ENCODE data around the gene ADAM12.

DNA sequence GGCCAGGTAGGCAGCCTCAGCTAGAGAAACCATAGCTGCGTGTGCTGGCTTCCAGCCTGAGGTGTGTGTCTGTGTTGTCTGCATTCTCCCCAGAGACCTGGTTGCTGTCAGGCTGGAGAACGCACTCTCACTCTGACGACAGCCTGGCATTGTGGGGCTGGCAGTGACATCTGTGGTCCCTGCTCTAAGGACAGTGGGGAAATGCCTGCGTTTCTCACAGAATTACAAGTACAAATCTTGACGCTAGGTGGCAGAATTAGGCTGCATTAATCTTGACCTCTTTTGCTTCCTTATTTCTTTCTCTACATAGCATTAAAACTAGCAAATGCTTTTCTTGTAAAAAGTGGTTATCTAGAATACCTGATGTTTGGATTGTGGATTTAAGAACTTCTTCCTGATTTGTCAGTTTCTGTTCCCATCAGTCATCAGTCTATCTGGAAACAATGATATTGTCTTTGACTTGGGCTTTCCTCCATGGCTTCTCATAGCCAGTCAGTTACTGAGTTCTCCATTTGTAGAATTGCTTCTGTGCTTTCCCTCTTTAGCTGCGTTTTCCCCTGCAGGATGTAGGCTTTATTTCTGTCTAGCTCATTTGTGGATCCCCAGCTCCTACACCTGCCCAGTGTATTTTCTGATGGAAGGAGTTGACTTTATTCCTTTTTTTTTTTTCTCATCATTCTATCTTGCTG is 405.9 kb downstream of the ADAM12 start:
- TF ChIP-seq ZNF274 (IDR thresholded peaks at IDR 0.05; ENCODE audit: low read depth, low read length) (no peak), YY1 (IDR thresholded peaks at IDR 0.05; ENCODE audit: insufficient read depth, insufficient read length) (no peak), SUZ12 (IDR thresholded peaks at IDR 0.05; ENCODE audit: extremely low read depth, insufficient read depth, insufficient read length) (no peak)

Measured in NT2/D1 (cell line).